SJSA1 (cell line): Measurements from ENCODE around the gene PPHLN1. TPM values are rescaled to one million over a fixed set of nuclear protein-coding genes. Genes with fewer than 3 reads are reported as not detected.
"Not testable (repeated sequence)": the region's sequence is repeated elsewhere in the genome, so short reads cannot be mapped to it uniquely, and the experiment has no call there.

Source experiments
- DNase-seq, 2 experiments: peaks; one replicate each; pipeline ENCODE4 v3.0.0-alpha.2; 2015 to 2020; ENCODE audit warnings: low spot score in 2 of 2, low read depth in 1 of 2
- H3K27ac ChIP-seq: fragments of 250-450 bp; sonication (Bioruptor Pico); 2 replicates; pipeline ENCODE4 v1.5.1; 2020; ENCODE audit warnings: mild to moderate bottlenecking, moderate library complexity
- H3K27me3 ChIP-seq: fragments of 250-450 bp; sonication (Bioruptor Pico); replicated peaks from 2 replicates; pipeline ENCODE4 v1.5.1; 2020; ENCODE audit warnings: mild to moderate bottlenecking, moderate library complexity
- H3K36me3 ChIP-seq: fragments of 250-450 bp; sonication (Bioruptor Pico); 2 replicates; pipeline ENCODE4 v1.5.1; 2020; ENCODE audit warnings: mild to moderate bottlenecking
- H3K4me1 ChIP-seq: fragments of 250-450 bp; sonication (Bioruptor Pico); replicated peaks from 2 replicates; pipeline ENCODE4 v1.6.1; 2021; ENCODE audit warnings: mild to moderate bottlenecking
- H3K4me3 ChIP-seq: fragments of 250-450 bp; sonication (Bioruptor Pico); 2 replicates; pipeline ENCODE4 v1.5.1; 2020; ENCODE audit warnings: mild to moderate bottlenecking
- H3K9me3 ChIP-seq: fragments of 250-450 bp; sonication (Bioruptor Pico); replicated peaks from 2 replicates; pipeline ENCODE4 v1.5.1; 2020; ENCODE audit warnings: mild to moderate bottlenecking
- total RNA-seq: library from RNA; depleted of rRNA; stranded (reverse); fragments of >200 nt; shearing (Covaris generic); gene quantifications from 2 replicates; pipeline ENCODE4 v1.2.3, GENCODE V29; 2014

Gene PPHLN1
- total RNA-seq, 1 experiment from 2014 or later, result 94.3 TPM

DNA sequence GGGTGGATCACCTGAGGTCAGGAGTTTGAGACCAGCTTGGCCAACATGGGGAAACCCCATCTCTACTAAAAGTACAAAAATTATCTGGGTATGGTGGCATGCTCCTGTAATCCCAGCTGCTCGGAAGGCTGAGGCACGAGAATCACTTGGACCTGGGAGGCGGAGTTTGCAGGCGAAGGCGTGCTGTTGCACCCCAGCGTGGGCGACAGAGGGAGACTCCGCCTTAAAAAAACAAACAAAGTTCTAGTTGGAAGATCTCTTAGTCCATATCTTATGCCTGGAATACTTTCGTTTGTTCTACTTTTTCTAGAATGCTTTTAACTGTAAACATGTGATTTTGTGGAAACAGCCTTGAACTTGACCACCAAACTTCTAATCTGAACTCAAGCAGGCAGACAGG is 38.7 kb downstream of the PPHLN1 start:
- no peak for DNase-seq
- Histone ChIP-seq H3K4me3 (no peak overlapping the region), H3K27me3 (no peaks in the 10 kb centered on the region), H3K27ac (no peak overlapping the region), H3K4me1 (no peaks in the 10 kb centered on the region), H3K36me3 (peaks cover 13% of the 10 kb centered on the region; the same call in 1 of the 2 replicates), H3K9me3 (no peaks in the 10 kb centered on the region)

DNA sequence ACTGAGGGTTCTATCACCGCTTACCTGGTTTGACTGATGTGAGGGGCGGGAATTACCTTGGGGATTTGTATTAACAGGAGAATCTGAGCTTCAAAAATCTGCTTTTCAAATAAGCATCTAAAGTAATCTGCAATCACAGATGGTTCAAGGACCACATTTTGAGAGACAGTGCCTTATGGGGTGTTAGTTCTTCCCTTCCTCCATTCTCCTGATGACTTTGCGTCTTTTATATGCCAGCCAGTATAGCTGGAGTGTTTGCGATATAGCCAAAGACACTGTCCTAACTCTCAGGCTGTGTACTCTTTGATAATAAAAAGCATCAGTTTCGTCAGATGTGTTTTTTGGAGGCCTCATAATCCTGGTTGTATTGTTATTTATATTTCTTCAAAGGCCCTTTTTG is 39.5 kb downstream of the PPHLN1 start:
- H3K36me3 ChIP-seq, result peaks cover 13% of the 10 kb centered on the region; the same call in 1 of the 2 replicates
- H3K27me3 ChIP-seq, result no peaks in the 10 kb centered on the region
- H3K4me3 ChIP-seq, result no peak overlapping the region
- DNase-seq, result no peak
- H3K27ac ChIP-seq, result no peak overlapping the region
- no peaks in the 10 kb centered on the region for H3K9me3 ChIP-seq
- no peaks in the 10 kb centered on the region for H3K4me1 ChIP-seq

GRCh38 chr12:42370013-42370412 is 44.0 kb downstream of the PPHLN1 start:
- no peaks in the 10 kb centered on the region for H3K4me1 ChIP-seq
- no peaks in the 10 kb centered on the region for H3K9me3 ChIP-seq
- no peak overlapping the region for H3K4me3 ChIP-seq
- no peaks in the 10 kb centered on the region for H3K27me3 ChIP-seq
- no peak for DNase-seq
- H3K36me3 ChIP-seq, result peaks cover 7% of the 10 kb centered on the region; the same call in 1 of the 2 replicates
- no peak overlapping the region for H3K27ac ChIP-seq

- Histone ChIP-seq H3K9me3 (no peaks in the 10 kb centered on the region), H3K27ac (no peak overlapping the region), H3K27me3 (no peaks in the 10 kb centered on the region), H3K4me1 (no peaks in the 10 kb centered on the region), H3K4me3 (no peak overlapping the region), H3K36me3 (peaks cover 14% of the 10 kb centered on the region)
- DNase-seq, result peak in 1 of 2 experiments; percentile 40
Measured at GRCh38 chr12:42372154-42372791, 46.3 kb downstream of the PPHLN1 start.

DNA sequence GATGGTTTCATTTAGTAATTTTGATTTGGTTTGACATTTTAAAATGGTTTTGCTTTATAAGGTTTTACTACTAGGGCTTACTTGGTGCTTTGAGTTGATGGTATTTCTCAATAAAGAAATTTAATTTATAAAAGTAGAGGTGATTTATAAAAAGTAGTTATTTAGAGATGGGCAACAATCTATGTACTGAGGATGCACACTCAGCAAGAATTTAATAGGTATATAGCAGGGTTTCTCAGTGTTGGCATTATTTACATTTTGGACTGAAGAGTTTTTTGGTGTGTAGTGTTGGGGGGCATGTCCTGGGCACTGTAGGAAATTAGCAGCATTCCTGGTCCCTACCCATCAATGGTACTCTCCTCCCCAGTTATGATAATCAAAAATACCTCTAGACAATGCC is 47.7 kb downstream of the PPHLN1 start:
- H3K9me3 ChIP-seq, result no peaks in the 10 kb centered on the region
- peaks cover 14% of the 10 kb centered on the region for H3K36me3 ChIP-seq
- no peak for DNase-seq
- H3K27ac ChIP-seq, result no peak overlapping the region
- H3K4me1 ChIP-seq, result no peaks in the 10 kb centered on the region
- no peak overlapping the region for H3K4me3 ChIP-seq
- no peaks in the 10 kb centered on the region for H3K27me3 ChIP-seq

DNA sequence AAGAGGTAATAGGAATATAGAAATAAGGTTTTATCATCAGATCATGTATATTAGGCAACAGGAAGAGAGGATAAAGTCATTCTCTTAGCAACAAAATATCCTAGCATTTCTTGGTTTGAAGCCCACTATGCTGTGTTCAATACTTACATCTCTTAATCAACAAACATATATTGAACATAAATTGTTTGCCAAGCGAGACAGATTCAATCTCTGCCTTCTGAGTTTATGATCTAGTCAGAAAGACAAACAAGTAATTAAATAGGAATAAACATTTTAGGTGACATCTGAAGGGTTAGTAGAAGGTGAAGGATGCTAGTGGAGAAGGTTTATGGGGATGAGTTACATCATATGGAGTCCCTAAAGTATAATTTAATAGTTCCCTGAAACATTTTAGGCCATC is 54.8 kb downstream of the PPHLN1 start:
- no peaks in the 10 kb centered on the region for H3K4me1 ChIP-seq
- no peaks in the 10 kb centered on the region for H3K27me3 ChIP-seq
- no peak overlapping the region for H3K4me3 ChIP-seq
- peaks cover 10% of the 10 kb centered on the region for H3K36me3 ChIP-seq
- no peak overlapping the region for H3K27ac ChIP-seq
- H3K9me3 ChIP-seq, result no peaks in the 10 kb centered on the region
- no peak for DNase-seq

DNA sequence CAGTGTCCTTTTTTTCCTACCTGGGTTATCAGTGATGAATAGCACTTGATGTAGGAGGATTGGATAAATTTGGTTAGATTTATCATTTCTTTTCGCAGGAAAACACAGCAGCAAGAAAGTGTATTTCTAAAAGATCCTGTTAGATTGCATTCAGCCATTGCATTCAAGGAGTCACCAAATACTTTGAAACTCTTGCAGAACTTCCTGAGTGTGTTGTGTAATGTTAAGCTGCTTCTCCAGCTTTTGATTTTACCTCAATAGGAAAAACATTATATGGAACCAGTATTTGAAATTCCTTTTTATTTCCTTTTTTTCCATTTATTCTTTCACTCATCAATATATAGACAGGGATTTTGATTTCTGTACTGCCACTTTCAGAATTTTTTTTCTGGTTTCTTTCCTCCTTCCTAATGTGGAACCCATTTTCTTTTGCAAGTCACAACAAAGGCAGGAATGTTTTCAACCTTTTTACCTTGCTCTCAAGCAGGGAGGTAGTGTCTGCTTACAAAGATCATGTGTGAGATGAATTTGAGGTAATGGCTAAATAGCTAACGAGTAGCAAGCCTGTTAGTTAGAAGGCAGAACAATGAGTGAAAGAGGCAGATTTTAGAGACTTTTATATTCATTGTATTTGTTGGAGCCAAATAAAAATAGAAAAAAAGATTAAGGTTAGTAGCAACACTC is 56.2 kb downstream of the PPHLN1 start:
- Histone ChIP-seq H3K4me1 (no peaks in the 10 kb centered on the region), H3K27ac (no peak overlapping the region), H3K36me3 (peaks cover 8% of the 10 kb centered on the region), H3K9me3 (no peaks in the 10 kb centered on the region), H3K4me3 (no peak overlapping the region), H3K27me3 (no peaks in the 10 kb centered on the region)
- DNase-seq, result no peak

- Histone ChIP-seq H3K4me3 (no peak overlapping the region), H3K4me1 (no peaks in the 10 kb centered on the region), H3K9me3 (no peaks in the 10 kb centered on the region), H3K27ac (no peak overlapping the region), H3K36me3 (peaks cover 26% of the 10 kb centered on the region), H3K27me3 (no peaks in the 10 kb centered on the region)
- no peak for DNase-seq
Measured at GRCh38 chr12:42385326-42385841, 59.4 kb downstream of the PPHLN1 start.

DNA sequence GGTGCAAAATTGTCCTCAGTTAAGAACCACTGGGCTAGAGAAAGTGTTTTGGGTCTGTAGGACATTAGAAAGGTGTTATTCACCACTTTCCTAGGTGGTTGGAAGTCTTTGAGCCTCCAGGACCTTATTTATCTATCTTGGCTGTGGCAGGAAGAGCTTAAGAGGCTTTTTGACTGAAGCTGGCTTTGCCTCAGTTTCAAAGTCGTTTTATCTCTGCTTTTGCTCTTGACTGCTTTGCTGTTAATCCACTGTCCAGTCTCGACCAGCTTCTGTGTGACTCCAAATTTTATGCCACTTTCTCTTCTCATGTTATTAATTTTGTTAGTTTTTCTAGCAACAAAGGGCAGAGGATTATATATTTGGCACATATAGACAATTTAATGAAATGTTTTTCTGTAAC is 60.3 kb downstream of the PPHLN1 start:
- Histone ChIP-seq H3K36me3 (peaks cover 31% of the 10 kb centered on the region), H3K9me3 (no peaks in the 10 kb centered on the region), H3K4me3 (no peak overlapping the region), H3K27me3 (no peaks in the 10 kb centered on the region), H3K4me1 (no peaks in the 10 kb centered on the region), H3K27ac (no peak overlapping the region)
- no peak for DNase-seq

DNA sequence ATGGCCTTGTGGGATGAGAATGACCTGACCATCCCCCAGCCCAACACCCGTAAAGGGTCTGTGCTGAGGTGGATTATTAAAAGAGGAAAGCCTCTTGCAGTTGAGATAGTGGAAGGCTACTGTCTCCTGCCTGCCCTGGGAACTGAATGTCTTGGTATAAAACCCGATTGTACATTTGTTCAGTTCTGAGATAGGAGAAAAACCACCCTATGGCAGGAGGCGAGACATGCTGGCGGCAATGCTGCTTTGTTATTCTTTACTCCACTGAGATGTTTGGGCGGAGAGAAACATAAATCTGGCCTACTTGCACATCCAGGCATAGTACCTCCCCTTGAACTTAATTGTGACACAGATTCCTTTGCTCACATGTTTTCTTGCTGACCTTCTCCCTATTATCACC is 62.1 kb downstream of the PPHLN1 start:
- not testable (repeated sequence) for DNase-seq

GRCh38 chr12:42394429-42394828 is 68.5 kb downstream of the PPHLN1 start:
- no peaks in the 10 kb centered on the region for H3K4me1 ChIP-seq
- DNase-seq, result no peak
- no peaks in the 10 kb centered on the region for H3K9me3 ChIP-seq
- no peak overlapping the region for H3K4me3 ChIP-seq
- H3K27ac ChIP-seq, result no peak overlapping the region
- peaks cover 23% of the 10 kb centered on the region for H3K36me3 ChIP-seq
- H3K27me3 ChIP-seq, result no peaks in the 10 kb centered on the region

More for the DNA sequence above, 62.1 kb downstream of the PPHLN1 start:
- H3K4me1 ChIP-seq, H3K27me3 ChIP-seq, H3K9me3 ChIP-seq, H3K4me3 ChIP-seq, H3K27ac ChIP-seq: not testable (repeated sequence)
- peaks cover 31% of the 10 kb centered on the region for H3K36me3 ChIP-seq

- peaks cover 22% of the 10 kb centered on the region for H3K36me3 ChIP-seq
- DNase-seq, result no peak
Measured at GRCh38 chr12:42396473-42397259, 70.7 kb downstream of the PPHLN1 start.

GRCh38 chr12:42402821-42403411 is 76.9 kb downstream of the PPHLN1 start:
- DNase-seq, result no peak
- peaks cover 21% of the 10 kb centered on the region for H3K36me3 ChIP-seq

More at GRCh38 chr12:42396473-42397259, 70.7 kb downstream of the PPHLN1 start:
- no peaks in the 10 kb centered on the region for H3K9me3 ChIP-seq
- no peak overlapping the region for H3K27ac ChIP-seq
- no peaks in the 10 kb centered on the region for H3K4me1 ChIP-seq
- H3K4me3 ChIP-seq, result no peak overlapping the region
- no peaks in the 10 kb centered on the region for H3K27me3 ChIP-seq

More at GRCh38 chr12:42402821-42403411, 76.9 kb downstream of the PPHLN1 start:
- H3K27me3 ChIP-seq, result no peaks in the 10 kb centered on the region
- H3K4me1 ChIP-seq, result no peaks in the 10 kb centered on the region
- no peak overlapping the region for H3K4me3 ChIP-seq
- no peaks in the 10 kb centered on the region for H3K9me3 ChIP-seq
- H3K27ac ChIP-seq, result no peak overlapping the region
